Measurements from ENCODE around the gene GNL2.

GNL2 gene

DNA sequence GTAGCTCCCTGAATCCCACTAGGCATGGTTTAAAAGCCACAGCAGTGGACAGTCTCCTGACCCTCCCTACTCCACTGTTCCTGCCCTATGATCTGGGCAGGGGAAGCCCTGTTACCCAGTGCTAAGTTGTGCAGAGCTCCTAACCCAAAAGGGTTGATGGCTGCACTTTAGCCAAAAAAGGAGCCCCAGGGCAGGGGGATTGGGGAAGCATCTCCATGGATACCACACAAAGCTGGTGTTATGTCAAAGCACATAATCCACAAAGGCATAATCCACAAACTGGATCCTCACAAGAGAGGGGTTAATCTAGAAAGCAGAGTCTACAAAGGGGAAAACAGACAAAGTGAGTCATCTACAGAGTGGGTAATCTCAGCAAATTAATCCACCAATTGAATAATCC is 33.3 kb upstream of the GNL2 start:
- Histone ChIP-seq H3K9ac (ENCODE audit: low read depth, low read length) (no peak overlapping the region), H3K27me3 (ENCODE audit: insufficient read depth, low read length) (peaks cover 91% of the 10 kb centered on the region), H3K27ac (ENCODE audit: low read length) (no peak overlapping the region), H3K9me3 (ENCODE audit: insufficient read depth, low read depth, low read length) (no peaks in the 10 kb centered on the region), H3K4me3 (ENCODE audit: low read length) (no peak overlapping the region), H3K36me3 (ENCODE audit: insufficient read depth, low read depth, low read length) (no peaks in the 10 kb centered on the region), H3K4me1 (ENCODE audit: insufficient read depth, low read length) (peaks cover 8% of the 10 kb centered on the region; the same call in 1 of the 2 replicates)

DNA sequence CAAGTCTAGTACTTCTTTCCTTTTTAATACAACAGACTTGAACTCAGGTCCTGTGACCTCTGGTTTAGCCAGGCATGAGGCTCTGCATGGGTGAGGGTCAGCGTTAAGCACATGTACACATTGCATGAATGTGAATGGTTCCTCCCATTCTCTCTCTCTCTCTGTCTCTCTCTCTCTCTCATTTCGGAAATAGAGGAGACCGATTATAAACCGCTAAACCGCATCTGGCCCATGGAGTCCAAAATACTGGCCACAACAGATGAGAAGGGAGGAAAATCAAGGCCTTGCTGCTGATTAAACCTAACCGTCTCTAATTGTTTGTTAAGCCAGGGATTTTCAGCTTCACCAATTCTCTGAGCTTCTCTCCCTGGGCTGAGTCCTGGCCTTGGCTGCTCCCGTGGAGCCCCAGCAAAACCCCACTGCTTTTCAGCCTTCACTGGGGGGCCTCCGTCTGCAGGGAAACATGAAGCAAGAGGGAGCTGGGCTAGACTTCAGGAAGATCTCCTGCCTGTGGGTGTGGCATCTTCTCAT is 32.4 kb upstream of the GNL2 start:
- H3K4me3 ChIP-seq (ENCODE audit: low read length), result no peak overlapping the region
- no peaks in the 10 kb centered on the region for H3K36me3 ChIP-seq (ENCODE audit: insufficient read depth, low read depth, low read length)
- peaks cover 5% of the 10 kb centered on the region; the same call in 1 of the 2 replicates for H3K4me1 ChIP-seq (ENCODE audit: insufficient read depth, low read length)
- H3K9ac ChIP-seq (ENCODE audit: low read depth, low read length), result no peak overlapping the region
- no peaks in the 10 kb centered on the region for H3K9me3 ChIP-seq (ENCODE audit: insufficient read depth, low read depth, low read length)
- H3K27me3 ChIP-seq (ENCODE audit: insufficient read depth, low read length), result peaks cover 87% of the 10 kb centered on the region
- H3K27ac ChIP-seq (ENCODE audit: low read length), result no peak overlapping the region

DNA sequence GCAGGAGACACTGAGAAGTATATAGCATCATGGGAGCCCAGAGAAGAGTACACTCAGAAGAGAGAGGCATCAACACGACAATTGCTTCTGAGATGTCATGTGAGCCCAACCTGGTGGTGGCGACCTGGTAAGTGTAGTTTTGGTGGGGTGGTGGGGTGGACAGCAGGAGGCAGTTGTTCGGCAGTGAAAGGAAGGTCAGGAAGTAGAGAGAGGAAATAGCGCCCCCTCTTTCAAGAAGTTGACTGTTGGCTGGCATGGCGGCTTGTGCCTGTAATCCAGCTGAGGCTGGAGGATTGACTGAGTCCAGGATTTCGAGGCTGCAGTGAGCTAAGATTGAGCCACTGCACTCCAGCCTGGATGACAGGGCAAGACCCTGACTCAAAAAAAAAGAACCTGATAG is 26.4 kb upstream of the GNL2 start:
- H3K27me3 ChIP-seq (ENCODE audit: insufficient read depth, low read length), result peaks cover 66% of the 10 kb centered on the region
- no peaks in the 10 kb centered on the region for H3K36me3 ChIP-seq (ENCODE audit: insufficient read depth, low read depth, low read length)
- no peaks in the 10 kb centered on the region for H3K4me1 ChIP-seq (ENCODE audit: insufficient read depth, low read length)
- H3K27ac ChIP-seq (ENCODE audit: low read length), result no peak overlapping the region
- no peak overlapping the region for H3K9ac ChIP-seq (ENCODE audit: low read depth, low read length)
- no peak overlapping the region for H3K4me3 ChIP-seq (ENCODE audit: low read length)
- H3K9me3 ChIP-seq (ENCODE audit: insufficient read depth, low read depth, low read length), result no peaks in the 10 kb centered on the region

DNA sequence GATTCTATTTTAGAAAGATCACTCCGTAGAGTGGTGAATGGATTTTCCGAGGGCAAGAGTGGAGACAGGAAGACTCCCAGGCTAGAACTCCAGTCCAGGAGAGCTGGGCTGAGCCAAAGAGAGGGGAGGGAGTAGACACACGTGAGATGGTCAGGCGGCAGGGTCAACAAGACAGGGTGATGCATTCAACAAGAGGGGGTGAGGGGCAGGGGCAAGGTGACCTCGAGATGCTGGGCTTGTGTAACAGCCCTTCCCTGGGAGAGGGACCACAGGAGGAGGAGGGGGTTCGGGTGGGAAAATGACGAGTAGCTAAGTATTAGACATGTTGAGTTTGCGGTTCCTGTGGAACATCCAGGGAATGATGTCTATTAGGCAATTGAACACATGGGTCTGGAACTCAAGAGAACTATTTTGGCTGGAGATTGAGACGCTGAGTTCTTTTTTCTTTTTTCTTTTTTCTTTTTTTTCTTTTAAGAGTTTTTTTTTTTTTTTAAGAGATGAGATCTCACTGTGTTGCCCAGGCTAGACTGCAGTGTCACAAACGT is 25.7 kb upstream of the GNL2 start:
- no peak overlapping the region for H3K27ac ChIP-seq (ENCODE audit: low read length)
- no peak overlapping the region for H3K4me3 ChIP-seq (ENCODE audit: low read length)
- no peaks in the 10 kb centered on the region for H3K9me3 ChIP-seq (ENCODE audit: insufficient read depth, low read depth, low read length)
- peaks cover 66% of the 10 kb centered on the region for H3K27me3 ChIP-seq (ENCODE audit: insufficient read depth, low read length)
- H3K36me3 ChIP-seq (ENCODE audit: insufficient read depth, low read depth, low read length), result no peaks in the 10 kb centered on the region
- no peak overlapping the region for H3K9ac ChIP-seq (ENCODE audit: low read depth, low read length)
- no peaks in the 10 kb centered on the region for H3K4me1 ChIP-seq (ENCODE audit: insufficient read depth, low read length)

DNA sequence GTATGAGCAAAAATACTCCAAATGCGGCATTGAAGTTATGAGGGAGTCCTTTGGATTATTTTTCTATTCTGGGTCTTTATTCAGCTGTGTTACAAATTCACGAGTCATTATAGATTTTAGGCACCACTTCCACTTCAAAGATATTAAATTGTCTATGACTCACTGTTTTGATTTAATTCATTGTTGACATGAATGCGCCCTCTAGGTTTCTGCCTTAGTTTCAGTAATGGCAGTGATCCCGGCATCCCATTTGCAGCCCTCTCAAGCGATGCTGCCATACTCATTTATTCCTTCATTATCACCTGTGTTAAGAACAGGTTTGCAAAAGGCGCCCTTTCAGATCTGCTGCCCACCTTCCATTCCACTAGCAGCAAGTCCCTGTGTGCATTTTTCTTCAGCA is 25.0 kb upstream of the GNL2 start:
- Histone ChIP-seq H3K36me3 (ENCODE audit: insufficient read depth, low read depth, low read length) (no peaks in the 10 kb centered on the region), H3K27ac (ENCODE audit: low read length) (no peak overlapping the region), H3K27me3 (ENCODE audit: insufficient read depth, low read length) (peaks cover 66% of the 10 kb centered on the region), H3K9me3 (ENCODE audit: insufficient read depth, low read depth, low read length) (no peaks in the 10 kb centered on the region), H3K9ac (ENCODE audit: low read depth, low read length) (no peak overlapping the region), H3K4me3 (ENCODE audit: low read length) (no peak overlapping the region), H3K4me1 (ENCODE audit: insufficient read depth, low read length) (no peaks in the 10 kb centered on the region)

DNA sequence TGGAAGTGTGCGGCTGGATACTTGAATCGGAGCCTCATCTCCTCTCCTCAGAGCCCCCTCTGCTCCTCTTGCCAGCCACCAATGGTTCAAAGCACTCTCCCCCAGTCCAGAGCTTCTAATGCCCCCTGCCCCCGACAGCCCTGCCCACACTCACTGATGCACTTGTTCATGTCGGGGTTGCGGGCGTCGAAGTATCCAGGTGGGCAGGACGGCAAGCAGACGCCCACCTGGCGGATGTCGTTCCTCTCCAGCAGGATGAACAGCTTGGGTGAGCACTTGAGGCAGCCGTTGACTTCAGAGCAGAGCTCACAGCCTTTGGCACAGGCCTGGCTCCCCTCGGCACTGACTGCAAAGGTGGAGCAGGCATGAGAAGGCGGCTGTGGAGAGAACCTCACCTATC is 20.6 kb upstream of the GNL2 start:
- Histone ChIP-seq H3K4me3 (ENCODE audit: low read length) (no peak overlapping the region), H3K36me3 (ENCODE audit: insufficient read depth, low read depth, low read length) (no peaks in the 10 kb centered on the region), H3K27me3 (ENCODE audit: insufficient read depth, low read length) (peaks cover 60% of the 10 kb centered on the region), H3K27ac (ENCODE audit: low read length) (no peak overlapping the region), H3K4me1 (ENCODE audit: insufficient read depth, low read length) (no peaks in the 10 kb centered on the region), H3K9me3 (ENCODE audit: insufficient read depth, low read depth, low read length) (no peaks in the 10 kb centered on the region), H3K9ac (ENCODE audit: low read depth, low read length) (no peak overlapping the region)

DNA sequence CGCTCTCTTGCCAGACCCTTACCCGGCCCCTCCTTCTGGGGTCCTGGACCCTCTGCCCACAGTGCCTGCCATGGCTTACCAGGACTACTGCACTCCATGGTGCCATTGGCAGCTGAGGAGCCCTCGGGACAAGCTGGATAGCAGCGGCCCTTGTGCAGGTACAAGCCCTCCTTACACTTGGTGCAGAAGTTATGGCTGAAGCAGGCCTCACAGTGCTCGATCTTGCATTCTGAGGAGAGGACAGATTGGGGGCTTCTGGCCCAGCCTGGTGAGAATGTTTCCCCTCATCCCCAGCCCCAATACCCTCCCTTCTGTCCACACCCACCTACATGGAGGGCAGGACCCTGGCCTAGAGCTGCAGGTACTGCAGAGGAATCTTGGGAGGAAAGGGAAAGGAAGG is 18.4 kb upstream of the GNL2 start:
- H3K27me3 ChIP-seq (ENCODE audit: insufficient read depth, low read length), result peaks cover 63% of the 10 kb centered on the region

DNA sequence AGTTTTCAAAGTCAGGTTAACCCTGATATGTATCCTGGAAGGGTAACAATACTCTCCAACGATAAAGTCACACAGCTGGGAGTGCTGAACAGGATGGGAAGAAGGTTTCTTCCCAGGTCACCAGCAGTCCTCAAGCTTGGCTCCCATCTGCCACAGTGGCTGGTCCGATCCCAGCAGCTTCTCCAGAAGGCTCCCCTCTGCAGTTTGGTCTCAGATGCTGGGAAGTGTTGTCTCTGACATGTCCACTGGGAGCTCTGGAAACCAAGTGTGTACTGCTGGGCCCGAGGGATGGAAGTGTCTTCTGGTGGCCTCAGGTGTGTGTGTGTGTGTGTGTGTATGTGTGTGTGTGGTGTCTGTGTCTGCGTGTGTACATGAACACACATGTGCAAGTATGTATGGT is 16.4 kb upstream of the GNL2 start:
- Histone ChIP-seq H3K36me3 (ENCODE audit: insufficient read depth, low read depth, low read length) (no peaks in the 10 kb centered on the region), H3K4me3 (ENCODE audit: low read length) (no peak overlapping the region), H3K9ac (ENCODE audit: low read depth, low read length) (no peak overlapping the region), H3K4me1 (ENCODE audit: insufficient read depth, low read length) (no peaks in the 10 kb centered on the region), H3K27ac (ENCODE audit: low read length) (no peak overlapping the region), H3K9me3 (ENCODE audit: insufficient read depth, low read depth, low read length) (no peaks in the 10 kb centered on the region), H3K27me3 (ENCODE audit: insufficient read depth, low read length) (peaks cover 72% of the 10 kb centered on the region)

More for the DNA sequence above, 18.4 kb upstream of the GNL2 start:
- no peaks in the 10 kb centered on the region for H3K36me3 ChIP-seq (ENCODE audit: insufficient read depth, low read depth, low read length)
- no peak overlapping the region for H3K9ac ChIP-seq (ENCODE audit: low read depth, low read length)
- H3K4me3 ChIP-seq (ENCODE audit: low read length), result no peak overlapping the region
- H3K9me3 ChIP-seq (ENCODE audit: insufficient read depth, low read depth, low read length), result no peaks in the 10 kb centered on the region
- no peak overlapping the region for H3K27ac ChIP-seq (ENCODE audit: low read length)
- H3K4me1 ChIP-seq (ENCODE audit: insufficient read depth, low read length), result no peaks in the 10 kb centered on the region

DNA sequence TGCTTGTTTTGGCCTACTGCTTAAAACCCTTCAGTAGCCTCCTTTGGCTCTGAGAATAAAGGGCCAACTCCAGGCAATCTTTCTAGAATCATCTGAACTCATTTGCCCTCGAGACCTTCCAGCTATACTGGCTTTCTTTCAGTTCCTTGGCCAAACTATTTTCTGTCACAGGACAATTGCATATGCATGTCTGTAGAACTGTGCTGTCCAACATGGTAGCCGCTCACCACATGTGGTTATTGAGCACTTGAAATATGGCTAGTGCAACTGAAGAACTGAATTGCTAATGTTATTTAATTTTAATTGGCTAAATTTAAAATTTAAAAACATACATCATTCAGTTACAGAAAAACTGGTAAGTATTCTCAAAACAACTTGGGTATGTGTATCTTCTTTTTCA is 14.3 kb upstream of the GNL2 start:
- Histone ChIP-seq H3K36me3 (ENCODE audit: insufficient read depth, low read depth, low read length) (no peaks in the 10 kb centered on the region), H3K4me1 (ENCODE audit: insufficient read depth, low read length) (no peaks in the 10 kb centered on the region), H3K4me3 (ENCODE audit: low read length) (no peak overlapping the region), H3K27ac (ENCODE audit: low read length) (no peak overlapping the region), H3K27me3 (ENCODE audit: insufficient read depth, low read length) (peaks cover 60% of the 10 kb centered on the region), H3K9ac (ENCODE audit: low read depth, low read length) (no peak overlapping the region), H3K9me3 (ENCODE audit: insufficient read depth, low read depth, low read length) (no peaks in the 10 kb centered on the region)

DNA sequence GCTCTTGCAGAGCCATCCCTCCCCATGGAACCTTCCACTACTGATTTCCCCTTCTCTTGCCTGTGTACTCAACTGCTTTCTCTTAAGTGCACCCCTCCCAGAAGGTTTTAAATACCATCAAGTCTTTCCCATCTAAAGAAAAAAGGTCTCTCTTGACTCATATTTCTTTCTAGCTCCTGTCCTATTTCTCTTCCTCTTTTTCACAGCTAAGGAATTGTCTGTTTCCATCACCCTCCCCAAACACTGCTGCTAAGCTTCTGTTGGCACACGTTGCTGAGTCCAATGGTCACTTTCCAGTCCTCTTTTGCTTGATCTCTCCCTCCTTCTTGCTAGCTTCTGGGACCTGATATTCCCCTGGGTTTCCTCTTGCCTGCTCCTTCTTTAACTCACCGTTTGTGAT is 13.3 kb upstream of the GNL2 start:
- Histone ChIP-seq H3K9me3 (ENCODE audit: insufficient read depth, low read depth, low read length) (no peaks in the 10 kb centered on the region), H3K9ac (ENCODE audit: low read depth, low read length) (no peak overlapping the region), H3K27me3 (ENCODE audit: insufficient read depth, low read length) (peaks cover 52% of the 10 kb centered on the region), H3K36me3 (ENCODE audit: insufficient read depth, low read depth, low read length) (no peaks in the 10 kb centered on the region), H3K4me1 (ENCODE audit: insufficient read depth, low read length) (no peaks in the 10 kb centered on the region), H3K27ac (ENCODE audit: low read length) (no peak overlapping the region), H3K4me3 (ENCODE audit: low read length) (no peak overlapping the region)

DNA sequence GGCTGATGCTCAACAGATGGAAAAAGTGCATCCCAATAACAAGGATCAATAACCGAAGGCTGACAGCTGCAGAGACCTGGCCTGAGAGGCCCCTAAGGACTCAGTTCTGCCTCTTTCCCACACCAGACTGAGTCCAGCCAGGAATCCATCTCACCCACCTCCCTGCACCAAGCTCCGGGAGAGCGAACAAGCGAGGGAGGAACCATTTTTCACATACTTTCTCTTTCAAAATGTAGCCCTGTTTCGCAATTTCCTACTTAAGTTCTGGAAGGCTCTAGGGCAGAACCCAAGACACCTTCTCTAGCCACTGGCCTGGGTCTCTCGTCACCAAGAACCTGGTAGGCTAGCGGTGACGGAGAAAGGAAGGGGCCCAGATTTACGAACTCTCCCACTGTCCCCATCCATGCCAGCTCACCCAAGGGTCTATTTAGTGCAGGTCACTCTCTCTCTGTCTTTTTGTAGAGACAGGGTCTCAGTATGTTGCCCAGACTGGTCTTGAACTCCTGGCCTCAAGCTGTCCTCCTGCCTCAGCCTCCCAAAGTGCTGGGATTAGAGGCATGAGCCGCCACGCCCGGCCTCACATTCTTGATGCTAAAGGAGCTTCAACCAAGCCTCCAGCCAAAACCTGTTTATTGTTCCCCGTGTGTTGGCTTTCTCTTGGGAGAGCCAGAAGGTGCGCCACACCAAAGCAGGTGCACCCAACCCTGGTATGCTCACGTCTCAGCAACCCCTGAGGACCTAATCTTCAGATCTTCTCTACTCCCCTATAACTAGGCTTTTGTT is 10.9 kb upstream of the GNL2 start:
- Histone ChIP-seq H3K27ac (ENCODE audit: low read length) (no peak overlapping the region), H3K4me1 (ENCODE audit: insufficient read depth, low read length) (no peaks in the 10 kb centered on the region), H3K27me3 (ENCODE audit: insufficient read depth, low read length) (peaks cover 40% of the 10 kb centered on the region), H3K9me3 (ENCODE audit: insufficient read depth, low read depth, low read length) (no peaks in the 10 kb centered on the region), H3K9ac (ENCODE audit: low read depth, low read length) (no peak overlapping the region), H3K4me3 (ENCODE audit: low read length) (no peak overlapping the region), H3K36me3 (ENCODE audit: insufficient read depth, low read depth, low read length) (no peaks in the 10 kb centered on the region)

DNA sequence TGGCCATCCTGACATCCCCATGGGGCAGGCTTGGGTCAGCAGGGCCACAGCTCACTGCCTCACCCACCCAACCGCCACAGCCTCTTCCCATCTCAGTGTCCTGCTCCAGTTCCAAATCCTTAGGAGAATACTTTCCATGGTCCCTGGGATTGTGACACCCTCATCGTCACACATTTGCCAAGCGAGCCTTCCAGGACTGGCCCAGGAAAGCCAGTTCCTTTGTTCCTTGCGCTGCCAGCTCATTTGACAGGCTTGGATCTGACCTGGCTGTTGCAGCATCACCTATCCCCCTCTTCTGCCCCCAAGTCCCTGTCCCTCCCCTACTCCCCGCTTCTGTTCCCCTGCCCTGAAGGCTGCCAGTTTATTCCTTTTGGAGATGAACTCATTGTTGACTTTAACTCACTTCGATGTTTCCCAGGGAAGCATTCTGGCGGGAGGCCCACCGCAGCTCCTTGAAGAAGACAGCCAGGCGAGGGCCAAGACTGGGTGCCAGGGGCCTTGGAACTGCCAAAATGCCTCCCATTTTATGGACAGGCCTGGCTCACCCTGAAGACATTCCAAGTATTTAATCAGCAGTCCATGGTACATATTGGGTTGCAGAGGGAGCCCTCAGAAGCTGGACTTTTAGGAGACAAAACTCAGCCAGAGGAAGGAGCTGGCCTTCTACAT is 10.2 kb upstream of the GNL2 start:
- H3K27ac ChIP-seq (ENCODE audit: low read length), result no peak overlapping the region
- no peak overlapping the region for H3K9ac ChIP-seq (ENCODE audit: low read depth, low read length)
- H3K4me1 ChIP-seq (ENCODE audit: insufficient read depth, low read length), result no peaks in the 10 kb centered on the region
- no peak overlapping the region for H3K4me3 ChIP-seq (ENCODE audit: low read length)
- H3K9me3 ChIP-seq (ENCODE audit: insufficient read depth, low read depth, low read length), result no peaks in the 10 kb centered on the region
- no peaks in the 10 kb centered on the region for H3K36me3 ChIP-seq (ENCODE audit: insufficient read depth, low read depth, low read length)
- peaks cover 40% of the 10 kb centered on the region for H3K27me3 ChIP-seq (ENCODE audit: insufficient read depth, low read length)

Measured in iPS-20b (cell line).